A673 (cell line): Measurements from ENCODE around the gene CLEC7A. TPM values are rescaled to one million over a fixed set of nuclear protein-coding genes. Genes with fewer than 3 reads are reported as not detected.
A peak's percentile ranks its signal among the peaks of the same experiment; 100 is the strongest.

Source experiments
- BruUV-seq: library from RNA; stranded (reverse); fragments of 400-500 nt; replicated peaks from 2 replicates; lab custom pipeline; 2021; lab: Mats Ljungman, UMichigan
- CTCF ChIA-PET: fragments of 300-600 bp; sonication (Branson Sonifier 250); formaldehyde crosslinking; loops from one replicate; lab custom pipeline; 2022; ENCODE audit warnings: antibody characterized with exemption; lab: Charles Lee
- POLR2A ChIA-PET: fragments of 300-600 bp; sonication (Branson Sonifier 250); formaldehyde crosslinking; loops from one replicate; lab custom pipeline; 2022; ENCODE audit warnings: antibody characterized with exemption; ENCODE audit not compliant: low non-redundant PET; lab: Charles Lee
- DNase-seq: peaks from one replicate; pipeline ENCODE4 v3.0.0-alpha.2; 2015; ENCODE audit warnings: low spot score
- H3K27ac ChIP-seq: fragments of 200-600 bp; sonication (generic); 2 replicates; pipeline ENCODE4 v1.5.1; 2016; ENCODE audit warnings: mixed run types, low read depth, mild to moderate bottlenecking, mixed read lengths, antibody characterized with exemption, low read length; ENCODE audit not compliant: poor library complexity, severe bottlenecking
- H3K27me3 ChIP-seq: fragments of 200-600 bp; sonication (generic); replicated peaks from 2 replicates; pipeline ENCODE4 v1.6.1; 2017; ENCODE audit warnings: mixed run types, low read depth, mild to moderate bottlenecking, mixed read lengths, antibody characterized with exemption, low read length; ENCODE audit not compliant: insufficient read depth, poor library complexity
- H3K36me3 ChIP-seq: fragments of 200-600 bp; sonication (generic); 2 replicates; pipeline ENCODE4 v1.6.1; 2016; ENCODE audit warnings: mixed run types, mild to moderate bottlenecking, mixed read lengths, antibody characterized with exemption, low read length; ENCODE audit not compliant: insufficient read depth, poor library complexity, severe bottlenecking
- H3K4me1 ChIP-seq: fragments of 200-600 bp; sonication (generic); 2 replicates; pipeline ENCODE4 v1.6.1; 2017; ENCODE audit warnings: mixed run types, mild to moderate bottlenecking, mixed read lengths, antibody characterized with exemption, low read length; ENCODE audit not compliant: insufficient read depth, poor library complexity, severe bottlenecking
- H3K4me3 ChIP-seq: fragments of 200-600 bp; sonication (generic); 2 replicates; pipeline ENCODE4 v1.5.1; 2016; ENCODE audit warnings: low read depth, mixed run types, mild to moderate bottlenecking, mixed read lengths, low read length; ENCODE audit not compliant: poor library complexity, severe bottlenecking
- H3K9me3 ChIP-seq: fragments of 200-600 bp; sonication (generic); 2 replicates; pipeline ENCODE4 v1.6.1; 2016; ENCODE audit warnings: mixed run types, low read depth, mild to moderate bottlenecking, mixed read lengths, antibody characterized with exemption, low read length; ENCODE audit not compliant: poor library complexity, severe bottlenecking
- EZH2 ChIP-seq: fragments of 200-600 bp; sonication (generic); IDR thresholded peaks from 2 replicates; pipeline ENCODE4 v1.6.1; 2017; ENCODE audit warnings: borderline replicate concordance, low read depth, mild to moderate bottlenecking, mixed read lengths, antibody characterized with exemption, low read length; ENCODE audit not compliant: poor library complexity, severe bottlenecking
- intact Hi-C: fragments of 100-400 bp; cut with micrococcal nuclease; formaldehyde crosslinking; loops from one replicate; pipeline ENCODE4 v1.10.0; 2022; ENCODE audit not compliant: unreplicated experiment
- total RNA-seq: library from RNA; stranded (reverse); gene quantifications from 2 replicates; pipeline ENCODE4 v1.2.3, GENCODE V29; 2021
- TF ChIP-seq, protein P1 (sequence below): fragments of 300-800, 200-600 bp; sonication (generic); conservative IDR thresholded peaks from 2 replicates; pipeline ENCODE4 v1.5.1; 2017; ENCODE audit warnings: low read depth, mild to moderate bottlenecking, antibody characterized with exemption, low read length, moderate library complexity, mixed read lengths

The CLEC7A gene
- total RNA-seq, 1 experiment from 2014 or later: 0.28 TPM

DNA sequence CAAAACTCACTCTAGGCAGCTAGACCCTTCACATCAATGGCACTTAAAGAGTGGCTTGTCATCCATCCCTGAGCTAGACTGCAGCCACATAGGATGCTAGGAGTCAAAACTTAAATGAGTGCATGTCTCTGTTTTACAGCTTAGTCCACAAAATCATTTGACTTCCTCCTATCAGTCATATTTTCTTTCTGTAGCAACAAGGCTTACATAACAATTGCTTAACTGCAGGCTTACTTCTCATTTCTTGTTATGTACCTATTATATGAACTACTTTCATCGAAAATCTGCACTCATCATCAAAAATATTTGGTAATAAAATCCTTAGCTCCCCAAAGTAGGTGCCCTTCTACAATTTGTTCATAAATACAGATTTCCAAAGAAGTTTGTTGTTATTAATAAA is 61.4 kb downstream of the CLEC7A start:
- H3K27me3 ChIP-seq: no peaks in the 10 kb centered on the region
- H3K4me3 ChIP-seq: no peak overlapping the region
- H3K4me1 ChIP-seq: peaks cover 40% of the 10 kb centered on the region
- POLR2A ChIA-PET: interaction anchor here (0.6 kb wide), 1 partner anchor 59 kb away, joined by 5 read pairs; no protein-coding TSS in a partner anchor
- H3K9me3 ChIP-seq: no peaks in the 10 kb centered on the region
- TF ChIP-seq, protein P1, sequence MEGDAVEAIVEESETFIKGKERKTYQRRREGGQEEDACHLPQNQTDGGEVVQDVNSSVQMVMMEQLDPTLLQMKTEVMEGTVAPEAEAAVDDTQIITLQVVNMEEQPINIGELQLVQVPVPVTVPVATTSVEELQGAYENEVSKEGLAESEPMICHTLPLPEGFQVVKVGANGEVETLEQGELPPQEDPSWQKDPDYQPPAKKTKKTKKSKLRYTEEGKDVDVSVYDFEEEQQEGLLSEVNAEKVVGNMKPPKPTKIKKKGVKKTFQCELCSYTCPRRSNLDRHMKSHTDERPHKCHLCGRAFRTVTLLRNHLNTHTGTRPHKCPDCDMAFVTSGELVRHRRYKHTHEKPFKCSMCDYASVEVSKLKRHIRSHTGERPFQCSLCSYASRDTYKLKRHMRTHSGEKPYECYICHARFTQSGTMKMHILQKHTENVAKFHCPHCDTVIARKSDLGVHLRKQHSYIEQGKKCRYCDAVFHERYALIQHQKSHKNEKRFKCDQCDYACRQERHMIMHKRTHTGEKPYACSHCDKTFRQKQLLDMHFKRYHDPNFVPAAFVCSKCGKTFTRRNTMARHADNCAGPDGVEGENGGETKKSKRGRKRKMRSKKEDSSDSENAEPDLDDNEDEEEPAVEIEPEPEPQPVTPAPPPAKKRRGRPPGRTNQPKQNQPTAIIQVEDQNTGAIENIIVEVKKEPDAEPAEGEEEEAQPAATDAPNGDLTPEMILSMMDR: no peak
- TF ChIP-seq EZH2: no peak
- H3K36me3 ChIP-seq: no peaks in the 10 kb centered on the region
- peak overlapping the region; percentile 82 for H3K27ac ChIP-seq
- no TSS peak for BruUV-seq
- DNase-seq: no peak
- CTCF ChIA-PET: no interaction called here
- intact Hi-C loops: no loop called here

DNA sequence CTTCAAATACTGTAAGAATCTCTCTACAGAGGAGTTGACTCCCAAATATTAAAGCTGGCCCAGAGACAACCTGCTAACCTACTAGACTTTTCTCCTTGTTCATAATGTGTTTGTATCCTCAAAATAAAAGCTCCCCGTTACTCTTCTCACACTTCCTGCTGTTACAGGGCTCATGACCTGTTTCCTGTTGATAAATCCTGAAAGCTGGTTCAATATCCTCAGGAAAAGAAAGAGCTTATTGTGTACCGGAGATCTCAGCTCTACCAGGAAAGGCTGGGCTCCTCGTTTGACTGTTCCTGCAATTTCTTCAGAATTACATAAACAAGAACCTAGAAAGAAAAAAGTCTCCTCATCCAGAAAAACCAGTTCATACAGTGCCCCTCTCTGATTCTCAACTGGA is 62.1 kb downstream of the CLEC7A start:
- no TSS peak for BruUV-seq
- Histone ChIP-seq H3K27me3 (no peaks in the 10 kb centered on the region), H3K4me3 (no peak overlapping the region), H3K36me3 (no peaks in the 10 kb centered on the region), H3K27ac (peak overlapping the region; percentile 82), H3K4me1 (peaks cover 40% of the 10 kb centered on the region), H3K9me3 (no peaks in the 10 kb centered on the region)
- ChIA-PET CTCF (no interaction called here), POLR2A (no interaction called here)
- intact Hi-C loops: no loop called here
- TF ChIP-seq, protein P1: no peak
- TF ChIP-seq EZH2: no peak
- DNase-seq: peak; percentile 51

DNA sequence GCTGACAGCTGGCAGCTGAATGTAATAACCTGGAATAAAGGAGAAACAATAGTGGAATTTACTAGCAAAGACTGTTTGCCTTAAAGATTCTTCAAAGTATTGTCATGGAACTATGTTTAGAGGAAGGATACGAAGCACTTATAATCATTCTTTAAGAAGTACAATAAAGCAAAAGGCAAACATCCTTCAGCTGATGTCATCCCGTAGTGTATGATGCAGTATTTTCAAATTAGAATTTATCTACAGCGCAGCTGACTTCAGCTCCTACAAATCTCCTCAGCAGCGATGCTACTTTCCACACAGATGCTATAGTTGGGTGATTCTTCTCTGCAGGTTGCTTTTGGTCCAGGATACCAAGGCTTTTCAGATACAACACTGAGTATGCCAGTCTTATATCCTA is 62.7 kb downstream of the CLEC7A start:
- no TSS peak for BruUV-seq
- intact Hi-C loops: no loop called here
- Histone ChIP-seq H3K36me3 (no peaks in the 10 kb centered on the region), H3K9me3 (no peaks in the 10 kb centered on the region), H3K4me3 (no peak overlapping the region), H3K27ac (no peak overlapping the region), H3K4me1 (peaks cover 40% of the 10 kb centered on the region), H3K27me3 (no peaks in the 10 kb centered on the region)
- no peak for DNase-seq
- POLR2A ChIA-PET: no interaction called here
- no peak for TF ChIP-seq EZH2
- TF ChIP-seq, protein P1: no peak
- CTCF ChIA-PET: no interaction called here

Other genes starting within 250 kb of the CLEC7A start
- not detected in 2 replicates for gene KLRF2, start 248.7 kb downstream of the CLEC7A start, total RNA-seq
- not detected in 2 replicates for gene CLEC2A, start 197.8 kb downstream of the CLEC7A start, total RNA-seq
- gene CLEC12A, start 158.8 kb downstream of the CLEC7A start, total RNA-seq: not detected in 2 replicates
- gene CLEC1B, start 131.1 kb downstream of the CLEC7A start, total RNA-seq: not detected in 2 replicates
- not detected in 2 replicates for gene CLEC12B, start 119.6 kb downstream of the CLEC7A start, total RNA-seq
- gene CLEC9A, start 99.5 kb downstream of the CLEC7A start, total RNA-seq: not detected in 2 replicates
- gene CLEC1A, start 31.2 kb downstream of the CLEC7A start, total RNA-seq: not detected in 2 replicates
- gene OLR1, start 41.9 kb upstream of the CLEC7A start, total RNA-seq: not detected in 2 replicates
- gene TMEM52B, start 48.8 kb upstream of the CLEC7A start, total RNA-seq: 0.24 TPM in 1 of 2 replicates, not detected in the other
- 63.3 and 70.6 TPM in 2 replicates for gene GABARAPL1, start 82.7 kb upstream of the CLEC7A start, total RNA-seq
- 0.02 and 0.31 TPM in 2 replicates for gene KLRD1, start 177.7 kb upstream of the CLEC7A start, total RNA-seq